ENCODE results near the gene CDH23. TPM values are rescaled to one million over a fixed set of nuclear protein-coding genes. Genes with fewer than 3 reads are reported as not detected.

CDH23 gene
- polyA plus RNA-seq, 1 donor from 2014 or later = 6.6 TPM

DNA sequence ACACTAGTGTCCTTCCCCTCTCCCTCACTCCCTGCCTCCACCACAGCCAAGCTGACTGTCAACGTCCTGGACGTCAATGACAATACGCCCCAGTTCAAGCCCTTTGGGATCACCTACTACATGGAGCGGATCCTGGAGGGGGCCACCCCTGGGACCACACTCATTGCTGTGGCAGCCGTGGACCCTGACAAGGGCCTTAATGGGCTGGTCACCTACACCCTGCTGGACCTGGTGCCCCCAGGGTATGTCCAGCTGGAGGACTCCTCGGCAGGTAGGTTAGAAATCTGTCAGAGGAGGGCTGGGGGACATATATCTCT, 401.5 kb downstream of the CDH23 start:
- no peak overlapping the region for H3K4me3 ChIP-seq (ENCODE audit: low read length)
- no peak overlapping the region for H2AFZ ChIP-seq (ENCODE audit: low read depth, low read length)
- no peaks in the 10 kb centered on the region for H3K27me3 ChIP-seq (ENCODE audit: insufficient read depth, low read depth, low read length)
- H3K27ac ChIP-seq (ENCODE audit: low read length) = no peak overlapping the region
- no peaks in the 10 kb centered on the region for H3K9me3 ChIP-seq (ENCODE audit: low read length)
- no peak overlapping the region for H3K4me2 ChIP-seq (ENCODE audit: low read length)
- H3K36me3 ChIP-seq (ENCODE audit: insufficient read depth, low read length) = no peaks in the 10 kb centered on the region
- no peaks in the 10 kb centered on the region for H3K79me2 ChIP-seq (replicated peaks; ENCODE audit: insufficient read depth, low read length)
- no peaks in the 10 kb centered on the region for H3K9me2 ChIP-seq (ENCODE audit: insufficient read depth, low read length)
- H3F3A ChIP-seq (ENCODE audit: insufficient read depth, low read length, poor library complexity, severe bottlenecking) = no peaks in the 10 kb centered on the region
- H3K9ac ChIP-seq (ENCODE audit: low read length) = no peak overlapping the region
- TF ChIP-seq POLR2AphosphoS5 (IDR thresholded peaks at IDR 0.05) = no peak
- TF ChIP-seq, protein P1, sequence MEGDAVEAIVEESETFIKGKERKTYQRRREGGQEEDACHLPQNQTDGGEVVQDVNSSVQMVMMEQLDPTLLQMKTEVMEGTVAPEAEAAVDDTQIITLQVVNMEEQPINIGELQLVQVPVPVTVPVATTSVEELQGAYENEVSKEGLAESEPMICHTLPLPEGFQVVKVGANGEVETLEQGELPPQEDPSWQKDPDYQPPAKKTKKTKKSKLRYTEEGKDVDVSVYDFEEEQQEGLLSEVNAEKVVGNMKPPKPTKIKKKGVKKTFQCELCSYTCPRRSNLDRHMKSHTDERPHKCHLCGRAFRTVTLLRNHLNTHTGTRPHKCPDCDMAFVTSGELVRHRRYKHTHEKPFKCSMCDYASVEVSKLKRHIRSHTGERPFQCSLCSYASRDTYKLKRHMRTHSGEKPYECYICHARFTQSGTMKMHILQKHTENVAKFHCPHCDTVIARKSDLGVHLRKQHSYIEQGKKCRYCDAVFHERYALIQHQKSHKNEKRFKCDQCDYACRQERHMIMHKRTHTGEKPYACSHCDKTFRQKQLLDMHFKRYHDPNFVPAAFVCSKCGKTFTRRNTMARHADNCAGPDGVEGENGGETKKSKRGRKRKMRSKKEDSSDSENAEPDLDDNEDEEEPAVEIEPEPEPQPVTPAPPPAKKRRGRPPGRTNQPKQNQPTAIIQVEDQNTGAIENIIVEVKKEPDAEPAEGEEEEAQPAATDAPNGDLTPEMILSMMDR (IDR thresholded peaks at IDR 0.05; ENCODE audit: poor library complexity, severe bottlenecking) = no peak
- no peak for TF ChIP-seq MXI1 (conservative IDR thresholded peaks at IDR 0.05; ENCODE audit: poor library complexity, severe bottlenecking)
- no peak for TF ChIP-seq SMC3 (conservative IDR thresholded peaks at IDR 0.05; ENCODE audit: poor library complexity)
- TF ChIP-seq TAF1 (IDR thresholded peaks at IDR 0.05; ENCODE audit: low read depth) = no peak
- TF ChIP-seq EP300 (conservative IDR thresholded peaks at IDR 0.05; ENCODE audit: poor library complexity, severe bottlenecking) = no peak
- TF ChIP-seq RAD21 (conservative IDR thresholded peaks at IDR 0.05) = no peak
- TF ChIP-seq, protein P2, sequence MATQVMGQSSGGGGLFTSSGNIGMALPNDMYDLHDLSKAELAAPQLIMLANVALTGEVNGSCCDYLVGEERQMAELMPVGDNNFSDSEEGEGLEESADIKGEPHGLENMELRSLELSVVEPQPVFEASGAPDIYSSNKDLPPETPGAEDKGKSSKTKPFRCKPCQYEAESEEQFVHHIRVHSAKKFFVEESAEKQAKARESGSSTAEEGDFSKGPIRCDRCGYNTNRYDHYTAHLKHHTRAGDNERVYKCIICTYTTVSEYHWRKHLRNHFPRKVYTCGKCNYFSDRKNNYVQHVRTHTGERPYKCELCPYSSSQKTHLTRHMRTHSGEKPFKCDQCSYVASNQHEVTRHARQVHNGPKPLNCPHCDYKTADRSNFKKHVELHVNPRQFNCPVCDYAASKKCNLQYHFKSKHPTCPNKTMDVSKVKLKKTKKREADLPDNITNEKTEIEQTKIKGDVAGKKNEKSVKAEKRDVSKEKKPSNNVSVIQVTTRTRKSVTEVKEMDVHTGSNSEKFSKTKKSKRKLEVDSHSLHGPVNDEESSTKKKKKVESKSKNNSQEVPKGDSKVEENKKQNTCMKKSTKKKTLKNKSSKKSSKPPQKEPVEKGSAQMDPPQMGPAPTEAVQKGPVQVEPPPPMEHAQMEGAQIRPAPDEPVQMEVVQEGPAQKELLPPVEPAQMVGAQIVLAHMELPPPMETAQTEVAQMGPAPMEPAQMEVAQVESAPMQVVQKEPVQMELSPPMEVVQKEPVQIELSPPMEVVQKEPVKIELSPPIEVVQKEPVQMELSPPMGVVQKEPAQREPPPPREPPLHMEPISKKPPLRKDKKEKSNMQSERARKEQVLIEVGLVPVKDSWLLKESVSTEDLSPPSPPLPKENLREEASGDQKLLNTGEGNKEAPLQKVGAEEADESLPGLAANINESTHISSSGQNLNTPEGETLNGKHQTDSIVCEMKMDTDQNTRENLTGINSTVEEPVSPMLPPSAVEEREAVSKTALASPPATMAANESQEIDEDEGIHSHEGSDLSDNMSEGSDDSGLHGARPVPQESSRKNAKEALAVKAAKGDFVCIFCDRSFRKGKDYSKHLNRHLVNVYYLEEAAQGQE (IDR thresholded peaks at IDR 0.05; ENCODE audit: borderline replicate concordance) = no peak
- no peak for TF ChIP-seq EZH2 (IDR thresholded peaks at IDR 0.05; ENCODE audit: borderline replicate concordance, insufficient read depth, low read length, poor library complexity, severe bottlenecking)
- no peaks in the 10 kb centered on the region for H4K20me1 ChIP-seq (ENCODE audit: insufficient read depth)

DNA sequence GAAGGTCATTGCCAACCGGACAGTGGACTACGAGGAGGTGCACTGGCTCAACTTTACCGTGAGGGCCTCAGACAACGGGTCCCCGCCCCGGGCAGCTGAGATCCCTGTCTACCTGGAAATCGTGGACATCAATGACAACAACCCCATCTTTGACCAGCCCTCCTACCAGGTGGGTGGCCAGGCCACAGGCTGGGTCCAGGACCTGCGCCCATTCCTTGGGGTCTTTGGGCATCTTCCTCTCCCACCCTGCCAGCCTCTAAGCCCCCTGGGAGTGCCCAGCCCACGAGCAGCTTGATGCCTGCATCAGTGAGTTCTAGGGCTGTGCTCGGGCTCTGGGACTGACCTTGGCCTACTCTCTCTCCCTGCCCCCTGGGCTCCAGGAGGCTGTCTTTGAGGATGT, 402.4 kb downstream of the CDH23 start:
- H3K79me2 ChIP-seq (replicated peaks; ENCODE audit: insufficient read depth, low read length) = no peaks in the 10 kb centered on the region
- no peak for TF ChIP-seq EZH2 (IDR thresholded peaks at IDR 0.05; ENCODE audit: borderline replicate concordance, insufficient read depth, low read length, poor library complexity, severe bottlenecking)
- no peak for TF ChIP-seq MXI1 (conservative IDR thresholded peaks at IDR 0.05; ENCODE audit: poor library complexity, severe bottlenecking)
- TF ChIP-seq TAF1 (IDR thresholded peaks at IDR 0.05; ENCODE audit: low read depth) = no peak
- TF ChIP-seq, protein P1 (IDR thresholded peaks at IDR 0.05; ENCODE audit: poor library complexity, severe bottlenecking) = no peak
- TF ChIP-seq, protein P2 (IDR thresholded peaks at IDR 0.05; ENCODE audit: borderline replicate concordance) = no peak
- TF ChIP-seq POLR2AphosphoS5 (IDR thresholded peaks at IDR 0.05) = no peak
- TF ChIP-seq SMC3 (conservative IDR thresholded peaks at IDR 0.05; ENCODE audit: poor library complexity) = no peak
- TF ChIP-seq EP300 (conservative IDR thresholded peaks at IDR 0.05; ENCODE audit: poor library complexity, severe bottlenecking) = no peak
- no peak for TF ChIP-seq RAD21 (conservative IDR thresholded peaks at IDR 0.05)
- no peak overlapping the region for H3K4me3 ChIP-seq (ENCODE audit: low read length)

More for the DNA sequence above, 402.4 kb downstream of the CDH23 start:
- H3K4me2 ChIP-seq (ENCODE audit: low read length) = no peak overlapping the region
- H3K27ac ChIP-seq (ENCODE audit: low read length) = no peak overlapping the region
- no peak overlapping the region for H2AFZ ChIP-seq (ENCODE audit: low read depth, low read length)
- H3K9ac ChIP-seq (ENCODE audit: low read length) = no peak overlapping the region
- H3K36me3 ChIP-seq (ENCODE audit: insufficient read depth, low read length) = no peaks in the 10 kb centered on the region
- H4K20me1 ChIP-seq (ENCODE audit: insufficient read depth) = no peaks in the 10 kb centered on the region
- no peaks in the 10 kb centered on the region for H3F3A ChIP-seq (ENCODE audit: insufficient read depth, low read length, poor library complexity, severe bottlenecking)
- H3K9me3 ChIP-seq (ENCODE audit: low read length) = no peaks in the 10 kb centered on the region
- no peaks in the 10 kb centered on the region for H3K9me2 ChIP-seq (ENCODE audit: insufficient read depth, low read length)
- no peaks in the 10 kb centered on the region for H3K27me3 ChIP-seq (ENCODE audit: insufficient read depth, low read depth, low read length)

All from neural cell (in vitro differentiated cells).